GM18519 (cell line): Measurements from ENCODE around the gene FAM151A.

Experiments
- ATAC-seq: cut with Tn5 transposase; IDR thresholded peaks from one replicate; pipeline ENCODE4 v1.9.1; 2021; ENCODE audit warnings: mild to moderate bottlenecking, moderate library complexity; ENCODE audit not compliant: unreplicated experiment, low FRiP score

FAM151A gene

DNA sequence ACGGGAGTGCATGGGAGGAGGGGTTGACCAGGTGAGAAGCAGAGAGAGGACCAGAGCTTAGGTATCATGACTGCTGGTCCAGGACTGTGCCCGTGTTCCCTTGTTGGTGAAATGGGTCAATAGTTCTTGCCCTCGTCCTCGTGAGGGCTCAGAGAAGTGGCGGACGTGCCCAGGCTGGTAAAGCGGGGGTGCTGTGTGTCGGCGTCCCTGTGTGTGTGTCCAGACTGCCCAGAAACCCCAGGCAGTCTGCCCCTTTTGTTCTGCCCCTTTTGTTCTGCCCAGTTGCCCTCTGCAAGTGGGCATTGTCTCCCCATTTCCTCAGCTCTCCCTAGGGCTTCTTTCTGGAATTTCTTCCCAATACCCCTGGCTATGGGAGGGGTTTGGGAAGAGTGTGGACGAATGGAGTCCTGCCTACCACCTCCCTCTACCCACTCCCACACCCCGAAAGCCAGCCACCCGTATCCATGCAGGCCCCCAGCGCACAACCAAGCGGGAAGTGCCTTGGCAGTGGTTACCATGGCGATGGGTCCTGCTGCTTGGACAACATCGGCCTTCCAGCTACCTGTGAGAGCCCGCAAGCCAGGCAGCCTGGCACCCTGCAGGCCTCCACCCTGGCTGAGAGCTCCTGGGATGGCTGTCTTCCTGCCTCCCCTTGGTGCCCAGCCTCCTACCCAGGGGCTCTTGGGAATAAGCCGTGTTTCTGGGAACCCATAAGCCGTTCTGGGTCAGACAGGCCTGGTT, 40.6 kb downstream of the FAM151A start:
- ATAC-seq = no peak

DNA sequence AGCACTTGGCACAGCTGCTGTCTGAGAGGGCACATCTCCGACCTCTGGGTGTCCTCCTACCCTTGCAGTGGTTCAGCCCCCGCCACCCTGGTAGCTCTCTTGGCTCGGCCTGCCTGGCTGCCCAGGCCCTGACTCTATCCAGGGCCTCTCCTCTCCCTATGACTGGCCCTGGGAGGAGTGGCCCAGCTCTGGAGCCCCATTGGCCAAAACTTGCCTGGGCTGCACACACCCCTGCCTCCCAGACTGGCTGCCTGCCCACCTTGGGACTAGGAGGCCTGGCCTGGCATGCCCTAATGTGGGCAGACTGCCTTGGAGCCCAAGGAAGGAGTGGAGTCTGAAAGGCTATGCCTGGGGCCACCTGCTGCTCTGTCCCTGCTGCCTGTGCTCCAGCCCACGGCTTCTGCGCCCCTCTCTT, 41.7 kb downstream of the FAM151A start:
- no peak for ATAC-seq

DNA sequence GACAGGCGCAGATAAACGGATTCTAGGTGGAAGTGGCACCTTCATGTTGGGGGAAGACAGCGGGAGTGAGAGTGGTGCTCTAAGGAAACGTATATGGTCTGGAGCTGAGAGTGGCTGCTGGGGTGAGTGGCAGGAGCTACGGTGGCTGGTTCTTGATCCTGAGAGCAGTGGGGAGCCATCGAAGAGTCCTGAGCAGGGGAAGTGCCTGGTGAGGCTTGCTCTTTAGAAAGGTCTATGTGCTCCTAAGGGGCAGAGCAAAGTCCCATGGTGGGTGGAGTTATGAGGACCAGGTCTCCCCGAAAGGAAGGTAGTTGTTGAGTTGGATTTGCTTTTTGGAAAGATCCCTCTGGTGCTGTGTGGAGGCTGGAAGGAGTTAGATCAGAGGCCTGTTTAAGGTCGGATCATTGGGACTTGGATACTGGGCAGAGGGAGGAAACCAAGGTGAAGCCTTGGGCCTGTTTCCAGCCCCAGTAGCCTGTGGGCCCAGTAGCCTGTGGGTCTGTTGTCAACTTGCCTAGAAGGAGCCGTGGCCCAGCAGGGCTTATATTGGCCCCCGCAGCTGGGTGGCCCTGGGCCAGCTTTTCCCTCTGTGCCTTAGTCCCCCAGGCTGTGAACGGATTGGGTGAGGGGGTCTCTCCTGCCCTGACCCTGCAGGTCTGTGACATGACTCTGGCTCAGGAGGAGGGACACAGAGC, 42.3 kb downstream of the FAM151A start:
- no peak for ATAC-seq

GRCh38 chr1:54579337-54579781, 44.0 kb downstream of the FAM151A start:
- no peak for ATAC-seq

DNA sequence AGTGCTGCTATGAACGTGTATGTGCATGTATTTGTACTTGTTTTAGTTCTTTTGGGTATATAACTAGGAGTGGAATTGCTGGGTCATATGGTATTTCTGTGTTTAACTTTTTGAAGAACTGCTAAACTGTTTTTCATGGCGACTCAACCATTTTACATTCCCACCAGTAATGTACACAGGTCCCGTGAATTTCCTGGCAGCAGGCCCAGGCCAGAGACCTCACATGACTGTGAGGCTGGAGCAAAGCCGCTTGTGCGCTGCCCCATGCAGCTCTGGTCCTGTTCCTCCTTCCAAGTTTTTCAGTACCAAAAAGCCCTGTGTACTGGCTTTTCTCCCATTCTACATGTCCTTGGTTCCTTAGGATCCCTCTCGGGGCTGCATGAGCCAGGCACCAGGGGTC, 45.7 kb downstream of the FAM151A start:
- ATAC-seq = no peak

DNA sequence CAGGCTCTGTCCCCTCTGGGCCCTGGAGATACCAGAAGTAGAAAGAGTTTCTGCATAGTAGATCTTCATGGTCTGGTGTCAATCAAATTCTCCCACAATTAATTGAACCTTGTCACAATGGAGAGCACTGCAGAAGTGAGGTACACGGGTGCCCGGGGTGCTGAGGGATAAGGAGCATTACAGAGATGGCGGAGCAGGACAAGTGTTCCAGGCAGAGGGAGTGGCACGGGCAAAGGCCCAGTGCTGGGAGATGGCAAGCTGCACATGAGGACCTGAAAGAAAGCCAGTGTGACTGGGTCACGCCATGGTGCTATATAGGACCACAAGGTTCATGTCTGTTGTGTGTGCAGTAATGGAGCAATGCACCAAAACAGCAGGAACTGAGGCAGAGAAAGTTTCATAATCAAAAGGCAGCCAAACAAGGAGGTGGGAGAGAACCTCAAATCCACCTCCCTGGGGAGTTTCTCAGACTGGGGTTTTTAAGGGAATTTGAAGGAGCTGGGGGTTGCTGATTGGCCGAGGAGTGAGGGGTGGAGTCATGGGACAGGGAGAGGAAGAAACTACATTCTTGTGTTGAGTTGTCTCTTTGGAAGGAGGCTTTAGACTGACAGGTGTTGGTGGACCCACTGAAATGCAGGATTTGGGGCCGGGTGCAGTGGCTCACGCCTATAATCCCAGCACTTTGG, 47.6 kb downstream of the FAM151A start:
- ATAC-seq = no peak

DNA sequence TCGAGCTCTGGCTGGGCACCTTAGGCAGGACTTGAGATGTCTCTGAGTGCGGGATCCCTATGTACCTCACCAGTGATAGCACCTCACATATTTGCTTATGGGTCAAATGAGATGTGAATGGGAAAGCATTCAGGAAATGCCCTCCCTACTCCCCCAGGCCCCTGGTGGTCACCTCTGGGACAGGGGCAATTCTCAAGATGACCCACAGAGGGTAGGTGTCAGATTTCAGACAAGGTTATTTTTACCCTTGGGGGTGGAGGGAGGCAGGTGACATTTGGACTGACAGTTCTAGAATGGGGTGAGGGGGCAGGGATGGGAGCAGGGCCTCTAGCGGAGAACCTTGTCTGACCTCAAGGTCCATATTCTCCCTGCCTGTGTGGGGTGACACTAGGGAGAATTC, 48.2 kb downstream of the FAM151A start:
- ATAC-seq = no peak

- no peak for ATAC-seq
Observed at GRCh38 chr1:54574158-54574778, 49.1 kb downstream of the FAM151A start.

- ATAC-seq = no peak
Observed at GRCh38 chr1:54572542-54572850, 50.8 kb downstream of the FAM151A start.

DNA sequence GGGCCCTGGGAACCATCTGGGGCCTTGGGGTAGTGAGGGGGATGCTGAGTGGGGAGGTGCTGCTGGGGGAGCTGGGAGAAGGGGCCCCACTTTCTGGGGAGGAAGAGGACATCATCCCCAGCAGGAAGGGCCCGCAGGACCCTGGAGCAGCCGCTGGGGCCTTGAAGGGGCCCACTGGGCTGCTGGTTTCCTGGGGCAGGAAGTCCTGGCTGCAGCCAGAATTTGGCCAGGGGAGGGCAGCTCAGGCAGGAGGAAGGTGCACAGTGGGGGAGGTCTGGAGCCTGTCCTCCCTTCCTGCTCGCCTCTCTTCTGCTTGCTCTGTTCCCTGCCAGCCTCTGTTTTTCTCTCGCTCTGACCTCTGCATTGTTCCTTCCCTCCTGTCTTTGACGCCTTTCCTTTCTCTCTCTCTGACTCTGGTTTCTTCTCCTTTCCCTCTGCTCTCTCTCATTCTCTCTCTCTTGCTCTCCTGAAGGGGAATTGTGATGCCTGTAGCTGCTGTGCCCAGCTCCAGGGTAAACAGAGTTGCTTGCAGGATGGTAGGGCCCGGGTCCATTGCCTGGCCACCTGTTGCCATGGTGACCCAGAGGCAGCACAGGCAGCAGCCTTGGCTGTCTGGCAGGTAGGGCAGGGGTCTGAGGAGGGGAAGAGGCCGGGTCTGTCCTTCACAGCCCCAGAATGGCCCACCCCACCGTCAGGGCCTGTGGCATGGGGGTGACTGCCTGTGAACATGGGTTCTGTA, 51.4 kb downstream of the FAM151A start:
- no peak for ATAC-seq

GRCh38 chr1:54571326-54571725, 52.0 kb downstream of the FAM151A start:
- ATAC-seq = no peak

DNA sequence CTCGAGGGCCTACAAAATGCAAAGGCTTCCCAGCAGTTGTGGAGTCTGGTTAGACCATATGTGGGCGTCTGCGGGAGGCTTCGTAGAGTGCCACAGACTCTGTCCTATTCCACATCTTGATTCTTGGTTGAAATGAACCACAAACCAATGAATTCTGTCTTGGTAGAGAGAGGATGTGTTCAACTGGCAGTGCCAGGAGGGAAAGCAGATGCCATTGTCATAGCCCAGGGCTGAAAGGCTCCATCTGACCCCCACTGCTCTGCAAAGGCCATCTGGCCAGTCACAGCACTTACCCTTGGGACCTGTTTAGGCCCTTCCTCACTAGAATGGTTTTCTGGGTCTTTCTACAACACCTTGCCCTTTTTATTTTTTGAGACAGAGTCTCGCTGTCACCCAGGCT, 53.2 kb downstream of the FAM151A start:
- no peak for ATAC-seq

DNA sequence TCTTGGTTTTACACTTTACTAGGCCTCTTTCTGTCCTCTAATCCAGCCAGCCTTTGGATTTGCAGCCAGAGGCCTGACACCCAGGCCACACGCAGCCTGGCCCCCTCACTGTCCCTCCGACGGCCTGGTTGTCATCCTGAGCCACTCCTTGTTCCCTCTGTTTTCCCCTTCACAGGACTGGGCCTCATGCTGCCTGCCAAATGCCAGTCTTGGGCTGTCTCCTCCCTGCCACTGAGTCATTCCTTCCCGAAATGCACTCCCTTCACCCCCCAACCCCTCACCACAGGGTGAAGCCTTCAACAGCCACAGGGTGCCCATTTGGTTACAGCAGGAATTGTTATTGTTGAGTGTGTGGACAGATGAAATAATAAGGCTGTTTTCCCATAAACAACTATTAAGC, 54.0 kb downstream of the FAM151A start:
- ATAC-seq = no peak

GRCh38 chr1:54567961-54568360, 55.4 kb downstream of the FAM151A start:
- no peak for ATAC-seq

GRCh38 chr1:54566438-54567141, 56.7 kb downstream of the FAM151A start:
- ATAC-seq = no peak

- no peak for ATAC-seq
Observed at GRCh38 chr1:54565113-54565501, 58.2 kb downstream of the FAM151A start.

DNA sequence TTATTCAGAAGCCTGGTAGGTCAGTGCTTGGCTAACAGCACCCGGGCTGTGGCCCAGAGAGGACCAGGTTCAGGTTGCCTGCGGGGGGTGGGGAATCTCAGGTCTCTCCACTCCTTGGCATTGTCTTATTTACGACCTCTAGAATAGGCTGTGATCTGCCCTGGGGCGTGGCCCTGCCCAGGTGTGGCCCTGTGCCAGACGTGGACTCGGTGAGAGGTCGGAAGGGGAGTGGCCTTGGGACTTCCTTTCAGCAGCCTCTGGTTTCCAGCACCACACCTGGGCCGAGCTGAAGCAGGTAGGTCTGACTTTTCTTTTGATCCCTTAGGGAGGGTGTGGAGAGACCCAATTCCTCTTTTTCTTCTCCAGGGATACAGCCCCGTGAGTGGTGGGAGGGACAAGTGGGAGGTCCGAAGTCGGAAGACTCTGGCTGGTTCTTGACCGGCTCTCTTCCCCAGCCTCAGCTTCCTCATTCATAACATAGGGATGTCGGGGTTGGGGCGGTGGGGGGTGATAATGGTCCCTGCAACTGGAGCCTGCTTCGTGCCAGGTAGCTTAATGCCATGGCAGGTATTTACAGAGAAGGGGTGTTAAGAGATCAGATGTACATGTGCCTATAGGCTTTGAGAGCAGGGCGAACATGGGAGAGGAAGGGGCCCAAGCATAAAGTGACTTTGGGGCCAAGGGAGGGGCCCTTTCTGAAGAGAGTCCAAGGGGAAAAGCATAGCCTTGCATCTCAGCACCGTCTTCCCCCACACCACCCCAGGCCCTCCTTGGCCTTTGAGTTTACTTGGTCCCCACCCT, 58.8 kb downstream of the FAM151A start:
- no peak for ATAC-seq

DNA sequence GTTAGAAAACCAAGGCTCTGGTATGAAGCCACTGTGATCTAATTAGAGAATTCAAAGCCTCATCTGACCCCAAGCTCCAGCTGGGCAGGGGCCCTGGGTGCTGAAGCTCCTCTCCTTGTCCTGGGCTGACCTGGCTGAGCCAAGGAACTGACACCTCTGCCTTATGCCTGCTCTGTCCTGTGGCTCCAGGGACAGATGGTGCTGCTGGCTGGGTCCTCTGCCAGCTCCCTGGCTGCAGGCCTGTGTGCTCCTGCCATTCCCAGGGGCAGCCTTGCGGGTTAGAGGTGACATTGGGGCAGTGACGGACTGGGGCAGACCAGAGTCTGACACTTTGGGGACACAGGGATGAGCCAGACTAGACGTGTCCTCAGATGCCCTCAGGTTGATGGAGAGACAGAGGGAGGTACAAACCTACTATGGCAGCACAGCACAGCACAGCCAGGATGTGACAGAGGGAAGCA, 63.5 kb downstream of the FAM151A start:
- no peak for ATAC-seq
